Activated CD8-positive, alpha-beta memory T cell treated with anti-CD3 and anti-CD28 coated beads, Interleukin-2, amount 10 ng/mL, durations not matched to agents 7 days and 5 days (primary cell): ENCODE results near the gene NUP210L. TPM values are rescaled to one million over a fixed set of nuclear protein-coding genes. Genes with fewer than 3 reads are reported as not detected.
A peak's percentile ranks its signal among the peaks of the same experiment; 100 is the strongest.
"Not testable (repeated sequence)": the region's sequence is repeated elsewhere in the genome, so short reads cannot be mapped to it uniquely, and the experiment has no call there.

Experiments
- ATAC-seq: fragments of 150-1000 bp; cut with Tn5 transposase; one replicate; pipeline ENCODE4 v1.10.0; 2021; ENCODE audit warnings: moderate library complexity
- CTCF ChIA-PET: fragments of 350-600 bp; sonication (Branson Sonifier 250); formaldehyde crosslinking; loops from one replicate; lab custom pipeline; 2021; ENCODE audit warnings: antibody characterized with exemption; lab: Charles Lee
- DNase-seq: peaks from one replicate; pipeline ENCODE4 v3.0.0-alpha.2; 2020
- H3K27ac Mint-ChIP-seq: one replicate; pipeline ENCODE4 v1.8.0; 2021; ENCODE audit warnings: mild to moderate bottlenecking, mixed read lengths
- H3K27me3 Mint-ChIP-seq: one replicate; pipeline ENCODE4 v1.8.0; 2021; ENCODE audit warnings: mixed read lengths
- H3K36me3 Mint-ChIP-seq: one replicate; pipeline ENCODE4 v1.8.0; 2021; ENCODE audit warnings: mild to moderate bottlenecking, mixed read lengths
- H3K4me1 Mint-ChIP-seq: one replicate; pipeline ENCODE4 v1.8.0; 2021; ENCODE audit warnings: mixed read lengths
- H3K4me3 Mint-ChIP-seq: one replicate; pipeline ENCODE4 v1.8.0; 2021; ENCODE audit warnings: mild to moderate bottlenecking, moderate library complexity, mixed read lengths
- H3K9me3 Mint-ChIP-seq: one replicate; pipeline ENCODE4 v1.8.0; 2022; ENCODE audit warnings: low read depth, mixed read lengths
- total RNA-seq, 2 experiments: library from RNA; stranded (reverse); gene quantifications; one replicate each; pipeline ENCODE4 v1.2.3, GENCODE V29; 2021

NUP210L gene
- total RNA-seq, 2 experiments from 2014 or later = 0.09 TPM; not detected in 1

DNA sequence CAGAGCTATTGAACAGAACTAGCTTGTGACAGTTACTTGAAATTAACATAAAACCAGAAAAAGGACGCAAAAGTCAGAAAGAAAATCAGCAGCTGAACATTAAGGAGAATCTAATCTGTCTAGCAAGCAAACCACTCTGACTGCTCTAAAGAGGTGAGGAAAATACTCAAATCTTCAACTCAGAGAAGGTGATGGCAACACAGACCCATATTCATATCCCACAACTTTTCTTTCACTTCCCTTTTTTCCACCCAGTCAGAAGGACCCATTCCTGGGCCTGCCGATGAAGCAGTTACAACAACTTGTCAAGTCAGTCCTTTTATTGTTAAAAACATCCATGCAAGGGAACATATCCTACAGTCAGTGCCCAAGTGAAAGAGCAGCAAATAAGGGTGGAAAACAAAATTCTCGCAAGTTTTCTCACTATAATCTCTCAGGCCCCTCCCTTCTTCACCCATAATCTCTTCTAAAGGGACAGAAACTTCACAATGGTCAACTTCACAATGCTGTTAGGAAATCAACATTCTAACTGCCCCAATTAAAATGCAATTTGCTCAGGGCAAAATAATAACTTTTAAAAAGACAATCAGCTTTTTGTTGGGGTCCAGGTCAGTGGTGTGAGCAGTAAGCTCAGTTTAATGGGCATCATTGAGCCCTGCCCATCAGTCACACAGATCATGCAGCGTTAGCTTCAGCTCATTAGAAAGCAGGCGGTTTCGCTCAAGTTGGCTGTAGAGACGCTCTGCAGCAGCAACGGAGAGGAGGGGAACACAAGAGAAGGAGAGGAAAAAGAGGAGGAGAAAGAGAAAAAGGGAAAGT, 3.6 kb upstream of the NUP210L start:
- Mint-ChIP-seq H3K4me3 (peak overlapping the region; percentile 53), H3K36me3 (peaks cover 81% of the 10 kb centered on the region), H3K4me1 (peaks cover 69% of the 10 kb centered on the region), H3K27me3 (no peaks in the 10 kb centered on the region), H3K27ac (peak overlapping the region; percentile 92), H3K9me3 (peaks cover 3% of the 10 kb centered on the region)
- CTCF ChIA-PET = interaction anchor here (1.0 to 2.1 kb wide), 10 partner anchors 9 to 240 kb away, joined by 3 to 6 read pairs (median 4); partner anchors contain the start of genes RAB13 and UBAP2L
- ATAC-seq = peak; percentile 8
- no peak for DNase-seq

DNA sequence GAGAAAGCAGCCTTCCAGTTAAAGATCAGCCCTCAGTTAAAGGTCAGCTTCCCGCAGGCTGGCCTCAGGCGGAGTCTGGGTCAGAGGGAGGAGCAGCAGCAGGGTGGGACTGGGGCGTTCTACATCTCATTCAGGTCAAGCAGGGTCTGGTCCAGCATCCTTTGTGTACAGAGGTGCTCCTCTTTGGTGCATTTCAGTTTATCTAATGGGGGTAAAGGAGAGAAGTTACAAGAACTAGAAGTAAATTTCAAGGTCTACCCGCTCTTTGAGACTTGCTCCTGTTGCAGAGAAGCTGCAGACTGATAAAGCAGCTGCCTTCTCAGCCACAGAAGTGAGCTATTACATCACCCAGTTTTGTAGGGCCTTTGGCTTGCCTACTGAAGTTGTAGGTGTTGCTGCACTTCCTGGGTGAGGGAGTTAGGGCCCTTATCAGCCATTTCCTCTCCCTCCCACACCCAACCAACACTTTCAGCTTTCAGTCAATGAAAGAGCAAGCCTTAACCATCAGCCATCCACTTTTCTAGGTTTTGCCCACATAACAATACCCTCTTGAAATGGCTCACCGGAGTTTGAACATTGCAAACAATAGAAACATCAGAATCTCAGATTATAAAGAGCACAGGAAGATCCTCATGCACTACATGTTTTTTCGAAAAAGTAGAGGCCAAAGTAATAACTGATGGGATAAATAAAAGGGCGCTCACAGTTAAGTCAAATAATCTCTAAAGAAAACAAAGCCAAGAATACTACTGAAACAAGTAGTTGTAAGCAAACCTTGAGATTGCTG, 2.8 kb upstream of the NUP210L start:
- H3K9me3 Mint-ChIP-seq = peaks cover 3% of the 10 kb centered on the region

DNA sequence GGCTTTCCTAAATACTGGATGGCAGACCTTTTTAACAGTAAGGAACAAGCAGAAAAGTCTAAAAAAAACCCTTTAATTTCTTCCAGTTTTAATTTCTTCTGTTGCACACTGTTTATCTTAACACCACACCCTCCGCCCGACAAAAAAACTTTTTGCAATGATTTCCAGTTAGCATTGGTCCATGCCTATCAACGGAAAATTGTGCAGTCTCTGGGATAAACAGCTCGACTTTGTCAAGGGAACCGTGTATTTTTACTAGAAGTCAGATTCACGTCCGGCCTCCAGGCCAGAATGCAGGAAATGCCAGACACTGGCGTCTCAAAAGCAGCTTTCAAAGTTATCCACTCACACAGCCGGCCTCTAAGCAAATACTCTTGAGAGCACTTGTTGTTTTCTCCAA, 378 bp upstream of the NUP210L start:
- CTCF ChIA-PET = no interaction called here
- Mint-ChIP-seq H3K27me3 (no peaks in the 10 kb centered on the region), H3K36me3 (peaks cover 50% of the 10 kb centered on the region), H3K9me3 (peaks cover 3% of the 10 kb centered on the region), H3K27ac (peak overlapping the region; percentile 31), H3K4me1 (peaks cover 50% of the 10 kb centered on the region), H3K4me3 (no peak overlapping the region)
- no peak for DNase-seq
- ATAC-seq = no peak

More for the DNA sequence above, 2.8 kb upstream of the NUP210L start:
- H3K27me3 Mint-ChIP-seq = no peaks in the 10 kb centered on the region
- peak; percentile 98 for ATAC-seq
- peak; percentile 91 for DNase-seq
- peak overlapping the region; percentile 92 for H3K27ac Mint-ChIP-seq
- CTCF ChIA-PET = interaction anchor here (1.0 to 2.1 kb wide), 9 partner anchors 10 to 240 kb away, joined by 3 to 6 read pairs (median 4); partner anchors contain the start of gene RAB13
- peak overlapping the region; percentile 53 for H3K4me3 Mint-ChIP-seq
- peaks cover 73% of the 10 kb centered on the region for H3K36me3 Mint-ChIP-seq
- peaks cover 63% of the 10 kb centered on the region for H3K4me1 Mint-ChIP-seq

DNA sequence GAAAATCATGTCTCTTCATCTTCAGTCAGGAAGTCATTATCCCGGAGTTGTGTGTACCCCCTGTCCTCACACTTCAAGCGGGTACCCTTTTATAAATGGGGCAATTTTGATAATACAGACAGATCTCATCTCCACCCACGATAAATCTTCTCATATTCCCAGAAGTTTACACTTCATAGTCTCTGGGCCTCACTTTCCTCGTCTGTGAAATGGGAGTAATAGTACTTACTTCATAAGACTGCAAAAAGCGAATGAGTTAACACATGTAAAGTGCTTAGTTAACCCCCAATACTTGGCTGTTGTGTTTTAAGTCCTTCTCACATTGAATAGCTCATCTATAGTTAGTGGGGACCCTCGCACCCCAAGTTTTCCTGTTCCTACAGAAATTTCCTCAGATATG, 820 bp downstream of the NUP210L start:
- no peak overlapping the region for H3K4me3 Mint-ChIP-seq
- H3K36me3 Mint-ChIP-seq = peaks cover 39% of the 10 kb centered on the region
- peaks cover 39% of the 10 kb centered on the region for H3K4me1 Mint-ChIP-seq
- no peak for DNase-seq
- H3K27me3 Mint-ChIP-seq = no peaks in the 10 kb centered on the region
- ATAC-seq = no peak
- CTCF ChIA-PET = no interaction called here
- H3K9me3 Mint-ChIP-seq = no peaks in the 10 kb centered on the region
- no peak overlapping the region for H3K27ac Mint-ChIP-seq

DNA sequence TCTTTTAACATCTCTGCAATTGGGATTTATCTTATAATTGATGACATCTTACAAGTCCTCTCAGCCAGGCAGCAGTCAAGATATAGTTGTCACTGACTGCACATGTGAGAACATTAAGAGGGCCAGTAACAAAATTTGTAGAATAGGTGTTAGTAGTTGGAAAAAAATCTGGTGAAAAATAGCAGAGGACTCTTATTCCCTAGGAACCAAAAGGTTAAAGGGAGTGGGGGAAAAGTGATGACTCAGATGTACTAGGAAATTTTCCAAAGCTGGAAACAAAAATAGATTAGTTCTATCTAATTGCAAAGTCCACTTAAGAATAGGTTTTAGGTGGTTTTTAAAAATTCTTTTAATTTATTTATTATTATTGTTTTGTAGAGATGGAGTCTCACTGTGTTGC, 3.6 kb downstream of the NUP210L start:
- Mint-ChIP-seq H3K27ac (no peak overlapping the region), H3K27me3 (no peaks in the 10 kb centered on the region), H3K9me3 (no peaks in the 10 kb centered on the region), H3K4me3 (no peak overlapping the region), H3K4me1 (peaks cover 18% of the 10 kb centered on the region), H3K36me3 (peaks cover 20% of the 10 kb centered on the region)
- ATAC-seq (no peak), DNase-seq (no peak)
- CTCF ChIA-PET = no interaction called here

DNA sequence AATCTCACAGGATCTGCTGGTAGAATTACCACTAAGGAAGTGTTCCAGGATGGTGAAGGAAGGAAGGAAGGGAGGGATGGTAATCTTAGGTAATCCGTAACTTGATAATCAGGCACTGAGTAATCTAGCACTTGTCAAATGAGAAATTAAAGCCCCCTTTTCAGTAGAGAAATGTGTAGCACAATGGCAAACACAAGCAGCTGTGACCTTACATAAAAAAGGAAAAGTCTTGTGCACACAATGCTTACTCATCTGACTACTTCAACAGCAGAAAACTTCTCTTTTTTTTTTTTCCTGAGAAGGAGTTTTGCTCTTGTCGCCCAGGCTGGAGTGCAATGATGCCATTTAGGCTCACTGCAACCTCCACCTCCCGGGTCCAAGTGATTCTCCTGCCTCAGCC, 6.1 kb downstream of the NUP210L start:
- Mint-ChIP-seq H3K36me3 (peaks cover 2% of the 10 kb centered on the region), H3K27me3 (no peaks in the 10 kb centered on the region), H3K4me1 (peaks cover 7% of the 10 kb centered on the region), H3K9me3 (no peaks in the 10 kb centered on the region), H3K27ac (no peak overlapping the region), H3K4me3 (no peak overlapping the region)
- ATAC-seq (peak; percentile 33), DNase-seq (no peak)
- CTCF ChIA-PET = no interaction called here

DNA sequence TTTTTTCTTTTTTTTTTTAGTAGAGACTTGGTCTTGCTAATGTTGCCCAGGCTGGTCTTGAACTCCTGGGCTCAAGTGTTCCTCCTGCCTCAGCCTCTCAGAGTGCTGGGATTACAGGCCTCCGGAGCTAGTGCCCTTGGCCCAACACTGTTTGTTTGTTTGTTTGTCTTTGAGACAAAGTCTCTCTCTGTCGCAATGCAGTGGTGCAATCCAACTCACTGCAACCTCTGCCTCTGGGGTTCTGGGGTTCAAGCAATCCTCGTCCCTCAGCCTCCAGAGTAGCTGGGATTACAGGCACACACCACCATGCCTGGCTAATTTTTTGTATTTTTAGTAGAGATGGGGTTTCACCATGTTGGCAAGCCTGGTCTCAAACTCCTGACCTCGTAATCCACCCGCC, 7.4 kb downstream of the NUP210L start:
- DNase-seq, H3K9me3 Mint-ChIP-seq, H3K27me3 Mint-ChIP-seq, H3K4me3 Mint-ChIP-seq, H3K27ac Mint-ChIP-seq, H3K36me3 Mint-ChIP-seq, H3K4me1 Mint-ChIP-seq, ATAC-seq: not testable (repeated sequence)
- CTCF ChIA-PET = interaction anchor here (1.8 kb wide), 1 partner anchor 10 kb away, joined by 6 read pairs; no protein-coding TSS in a partner anchor

DNA sequence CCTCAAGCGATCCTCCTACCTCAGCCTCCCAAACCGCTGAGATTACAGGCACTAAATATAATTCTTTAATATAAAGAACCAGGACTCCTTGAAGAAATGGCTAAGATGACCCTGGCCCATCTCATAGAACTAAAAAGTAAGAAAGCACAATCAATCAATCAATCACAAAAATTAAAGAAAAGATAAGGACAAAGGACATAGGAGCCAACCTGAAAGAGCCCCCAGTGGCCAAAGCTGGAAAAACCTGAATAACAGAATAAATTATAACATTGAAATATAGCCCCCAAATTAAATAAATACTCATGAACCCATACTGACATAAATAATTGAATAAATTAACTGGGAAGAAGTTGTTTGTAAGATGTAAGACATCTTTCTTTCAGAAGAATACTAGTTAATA, 8.9 kb downstream of the NUP210L start:
- ATAC-seq = no peak
- CTCF ChIA-PET = interaction anchor here (1.0 to 1.8 kb wide), 2 partner anchors 12 to 17 kb away, joined by 3 to 6 read pairs; no protein-coding TSS in a partner anchor
- Mint-ChIP-seq H3K4me3 (no peak overlapping the region), H3K27me3 (no peaks in the 10 kb centered on the region), H3K27ac (no peak overlapping the region), H3K36me3 (no peaks in the 10 kb centered on the region), H3K9me3 (no peaks in the 10 kb centered on the region), H3K4me1 (peaks cover 7% of the 10 kb centered on the region)
- DNase-seq = no peak

DNA sequence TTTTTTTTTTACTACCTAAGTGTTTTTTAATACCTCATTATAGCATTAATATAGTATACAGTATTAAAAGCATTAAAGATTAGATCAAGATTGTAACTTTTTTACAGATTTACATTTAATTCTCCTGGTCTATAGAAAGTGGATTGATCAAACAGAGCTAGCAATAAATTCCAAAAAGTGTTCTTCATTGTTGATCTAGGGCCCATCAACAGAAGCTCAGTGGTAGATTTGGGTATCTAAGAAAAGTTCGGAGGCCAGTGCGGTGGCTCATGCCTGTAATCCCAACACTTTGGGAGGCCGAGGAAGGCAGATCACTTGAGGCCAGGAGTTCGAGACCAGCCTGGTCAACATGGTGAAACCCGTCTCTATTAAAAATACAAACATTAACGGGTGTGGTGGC, 12.5 kb downstream of the NUP210L start:
- Mint-ChIP-seq H3K27me3 (no peaks in the 10 kb centered on the region), H3K4me1 (peaks cover 2% of the 10 kb centered on the region), H3K4me3 (no peak overlapping the region), H3K36me3 (no peaks in the 10 kb centered on the region), H3K9me3 (no peaks in the 10 kb centered on the region), H3K27ac (no peak overlapping the region)
- CTCF ChIA-PET = interaction anchor here (0.6 kb wide), 1 partner anchor 76 kb away, joined by 3 read pairs; no protein-coding TSS in a partner anchor
- no peak for DNase-seq
- ATAC-seq = no peak

DNA sequence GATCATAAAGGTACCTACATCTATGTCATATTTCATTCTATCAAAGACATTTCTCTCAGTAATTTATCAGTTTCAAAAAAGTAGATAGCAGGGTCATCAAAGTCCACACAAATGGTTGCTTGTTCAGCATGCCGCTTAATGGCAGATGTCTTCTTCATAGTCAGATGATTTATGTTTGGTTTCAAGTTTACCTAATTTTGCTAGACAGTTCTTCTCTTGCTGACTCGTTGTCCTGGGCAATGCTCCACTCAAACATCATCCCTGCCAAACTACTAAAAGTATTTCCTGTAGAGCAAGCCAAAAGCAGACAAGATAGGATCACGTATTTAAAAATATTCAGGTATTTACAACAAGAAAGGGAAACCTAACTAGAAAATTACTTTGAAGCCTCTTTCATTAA, 13.6 kb downstream of the NUP210L start:
- no peaks in the 10 kb centered on the region for H3K36me3 Mint-ChIP-seq
- peaks cover 2% of the 10 kb centered on the region for H3K4me1 Mint-ChIP-seq

DNA sequence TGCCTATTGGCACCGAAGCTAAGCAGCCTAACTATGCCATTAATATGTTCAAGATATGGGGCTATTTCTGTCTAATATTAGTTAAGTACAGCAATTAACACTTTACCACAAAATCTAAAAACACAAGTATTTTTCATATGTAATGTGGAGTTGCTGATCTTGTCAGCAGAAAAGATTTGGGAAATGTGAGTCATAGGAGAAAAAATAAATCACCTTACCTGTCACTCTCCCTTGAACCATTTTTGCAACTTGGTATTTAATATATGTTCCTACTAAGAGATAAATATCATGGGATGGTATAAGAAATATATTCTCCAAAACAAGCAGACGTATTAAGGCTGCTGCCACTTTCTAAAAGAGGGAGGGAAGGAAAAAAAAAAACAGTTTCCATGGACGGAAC, 17.0 kb downstream of the NUP210L start:
- ATAC-seq (no peak), DNase-seq (no peak)
- H3K27ac Mint-ChIP-seq = no peak overlapping the region
- CTCF ChIA-PET = no interaction called here
- H3K27me3 Mint-ChIP-seq = no peaks in the 10 kb centered on the region
- H3K36me3 Mint-ChIP-seq = no peaks in the 10 kb centered on the region
- no peaks in the 10 kb centered on the region for H3K4me1 Mint-ChIP-seq
- H3K9me3 Mint-ChIP-seq = no peaks in the 10 kb centered on the region
- no peak overlapping the region for H3K4me3 Mint-ChIP-seq

More for the DNA sequence above, 13.6 kb downstream of the NUP210L start:
- DNase-seq (no peak), ATAC-seq (no peak)
- Mint-ChIP-seq H3K9me3 (no peaks in the 10 kb centered on the region), H3K4me3 (no peak overlapping the region), H3K27ac (no peak overlapping the region), H3K27me3 (no peaks in the 10 kb centered on the region)
- CTCF ChIA-PET = interaction anchor here (0.7 kb wide), 1 partner anchor 339 kb away, joined by 3 read pairs; no protein-coding TSS in a partner anchor

DNA sequence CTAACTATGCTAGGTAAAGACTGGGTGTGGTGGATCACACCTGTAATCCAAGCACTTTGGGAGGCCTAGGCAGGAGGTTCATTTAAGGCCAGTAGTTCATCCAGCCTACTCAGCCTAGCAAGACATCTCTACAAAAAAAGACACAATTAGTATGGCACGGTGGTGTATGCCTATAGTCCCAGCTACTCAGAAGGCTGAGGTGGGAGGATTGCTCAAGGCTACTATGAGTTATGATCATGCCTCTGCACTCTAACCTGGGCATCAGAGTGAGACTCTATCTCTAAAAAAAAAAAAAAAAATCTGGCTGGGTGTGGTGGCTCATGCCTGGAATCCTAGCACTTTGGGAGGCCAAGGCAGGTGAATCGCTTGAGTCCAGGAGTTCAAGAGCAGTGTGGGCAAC, 21.6 kb downstream of the NUP210L start:
- Mint-ChIP-seq H3K27ac (no peak overlapping the region), H3K4me3 (no peak overlapping the region), H3K36me3 (no peaks in the 10 kb centered on the region), H3K27me3 (no peaks in the 10 kb centered on the region), H3K9me3 (no peaks in the 10 kb centered on the region), H3K4me1 (peaks cover 8% of the 10 kb centered on the region)
- CTCF ChIA-PET = no interaction called here
- no peak for ATAC-seq
- DNase-seq = no peak

DNA sequence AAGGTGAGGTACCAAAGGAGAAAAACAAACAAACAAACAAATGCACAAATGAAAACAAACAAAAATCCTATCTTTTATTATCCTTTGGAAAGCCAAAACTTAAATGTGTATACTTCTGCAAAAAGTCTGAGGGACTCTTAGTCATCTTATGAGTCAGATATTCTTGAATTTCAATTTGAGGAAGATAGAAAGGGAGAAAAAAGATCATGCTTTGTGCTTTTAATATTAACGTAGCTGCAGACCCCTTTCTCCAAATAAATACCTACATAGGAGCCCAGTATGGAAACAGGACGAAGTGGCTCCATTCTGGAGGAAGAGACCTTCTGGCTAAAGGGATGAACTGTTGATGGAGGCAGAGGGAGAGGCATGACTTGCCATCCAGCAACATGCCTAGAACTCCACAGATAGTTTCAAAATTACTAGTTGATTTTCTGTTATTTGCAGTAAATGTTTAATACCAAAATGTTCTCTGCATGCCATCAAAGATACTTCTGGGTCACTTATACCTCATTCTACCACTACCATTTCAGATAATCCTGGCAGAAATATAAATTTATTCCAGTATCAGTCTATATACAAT, 25.4 kb downstream of the NUP210L start:
- Mint-ChIP-seq H3K27me3 (no peaks in the 10 kb centered on the region), H3K9me3 (no peaks in the 10 kb centered on the region), H3K4me3 (no peak overlapping the region), H3K4me1 (peaks cover 8% of the 10 kb centered on the region), H3K36me3 (no peaks in the 10 kb centered on the region), H3K27ac (no peak overlapping the region)
- no peak for ATAC-seq
- CTCF ChIA-PET = interaction anchor here (1.1 kb wide), 1 partner anchor 17 kb away, joined by 3 read pairs; no protein-coding TSS in a partner anchor
- no peak for DNase-seq
